Endothelial cell of umbilical vein (primary cell): ENCODE measurements around the gene SPACA6. TPM values are rescaled to one million over a fixed set of nuclear protein-coding genes. Genes with fewer than 3 reads are reported as not detected.

Source experiments
- BruUV-seq: library from RNA; stranded (reverse); fragments of 400-500 nt; replicated peaks from 2 replicates; lab custom pipeline; 2021; lab: Mats Ljungman, UMichigan
- CTCF ChIA-PET: fragments of 300-600, 350-600 bp; sonication (Branson Sonifier 250); formaldehyde crosslinking; loops from one replicate; lab custom pipeline; 2021; ENCODE audit warnings: antibody characterized with exemption, inconsistent platforms; lab: Charles Lee
- POLR2A ChIA-PET: fragments of 300-600, 350-600 bp; sonication (Branson Sonifier 250); formaldehyde crosslinking; loops from one replicate; lab custom pipeline; 2021; ENCODE audit warnings: antibody characterized with exemption, inconsistent platforms; lab: Charles Lee
- DNase-seq: peaks from one replicate; pipeline ENCODE4 v3.0.0-alpha.2; 2011; ENCODE audit warnings: low read depth, low spot score
- FAIRE-seq: peaks from 2 replicates; lab custom pipeline; 2011; peaks lifted over from hg19 to GRCh38; lab: Jason Lieb, UNC
- H2AFZ ChIP-seq: 2 replicates; pipeline ENCODE4 v1.6.0; 2012; ENCODE audit warnings: low read depth, low read length, control low read depth, inconsistent platforms
- H3K27ac ChIP-seq: 2 replicates; pipeline ENCODE4 v1.5.1; 2011; ENCODE audit warnings: low read depth, mild to moderate bottlenecking, control low read depth, low read length, moderate library complexity; ENCODE audit not compliant: insufficient read depth
- H3K27me3 ChIP-seq, 2 experiments: 2 replicates each; pipeline versions ENCODE4 v1.6.0 to v1.6.1; 2011; ENCODE audit warnings: low read length in 2 of 2, mixed read lengths in 1 of 2; ENCODE audit not compliant: control insufficient read depth in 2 of 2, insufficient read depth in 2 of 2
- H3K36me3 ChIP-seq, 2 experiments: 2 replicates in 1 of 2; 3 replicates in 1 of 2; pipeline ENCODE4 v1.5.1; 2011; ENCODE audit warnings: low read length in 2 of 2, mild to moderate bottlenecking in 1 of 2, moderate library complexity in 1 of 2; ENCODE audit not compliant: control insufficient read depth in 2 of 2, insufficient read depth in 2 of 2; ENCODE audit errors: extremely low read depth in 1 of 2
- H3K4me1 ChIP-seq: 3 replicates; pipeline ENCODE4 v1.5.1; 2011; ENCODE audit warnings: mild to moderate bottlenecking, low read length; ENCODE audit not compliant: control insufficient read depth, insufficient read depth; ENCODE audit errors: extremely low read depth
- H3K4me2 ChIP-seq: 2 replicates; pipeline ENCODE4 v1.6.1; 2011; ENCODE audit warnings: low read length, control low read depth, mixed read lengths; ENCODE audit not compliant: insufficient read depth
- H3K4me3 ChIP-seq, 3 experiments: fragments of 200-600 bp in 1 of 3; sonication (generic), shearing (Covaris generic) in 1 of 3; replicated peaks in 1 of 3; 2 replicates each; pipeline ENCODE4 v1.5.1; 2011 to 2016; ENCODE audit warnings: control low read depth in 3 of 3, low read length in 3 of 3, mild to moderate bottlenecking in 2 of 3, inconsistent platforms in 1 of 3, low read depth in 1 of 3, moderate library complexity in 1 of 3; ENCODE audit not compliant: insufficient read depth in 1 of 3
- H3K79me2 ChIP-seq: 2 replicates; pipeline ENCODE4 v1.6.0; 2012; ENCODE audit warnings: low read length, inconsistent platforms; ENCODE audit not compliant: control insufficient read depth, insufficient read depth
- H3K9ac ChIP-seq: replicated peaks from 2 replicates; pipeline ENCODE3; 2011; ENCODE audit warnings: low read length, control low read depth; ENCODE audit not compliant: insufficient read depth; ENCODE audit errors: extremely low read depth
- H3K9me1 ChIP-seq: replicated peaks from 3 replicates; pipeline ENCODE4 v1.6.0; 2011; ENCODE audit warnings: mild to moderate bottlenecking, low read length; ENCODE audit not compliant: control insufficient read depth, insufficient read depth; ENCODE audit errors: extremely low read depth
- H3K9me3 ChIP-seq: replicated peaks from 2 replicates; pipeline ENCODE4 v1.5.1; 2012; ENCODE audit warnings: low read length, inconsistent platforms; ENCODE audit not compliant: control insufficient read depth, insufficient read depth
- H4K20me1 ChIP-seq: replicated peaks from 2 replicates; pipeline ENCODE3; 2011; ENCODE audit warnings: mild to moderate bottlenecking, low read length; ENCODE audit not compliant: control insufficient read depth, insufficient read depth; ENCODE audit errors: extremely low read depth
- CTCF ChIP-seq, 2 donors: IDR thresholded peaks; 1 replicate in 1 of 2; 2 replicates in 1 of 2; pipeline ENCODE4 v1.5.1; 2011; ENCODE audit warnings: low read length in 2 of 2, mild to moderate bottlenecking in 2 of 2, moderate library complexity in 2 of 2, control low read depth in 1 of 2, inconsistent platforms in 1 of 2, low read depth in 1 of 2; ENCODE audit not compliant: insufficient read depth in 1 of 2; ENCODE audit errors: extremely low read depth in 1 of 2
- EZH2 ChIP-seq: IDR thresholded peaks from 2 replicates; pipeline ENCODE4 v1.6.1; 2012; ENCODE audit warnings: borderline replicate concordance, low read depth, mild to moderate bottlenecking, moderate library complexity, low read length, inconsistent platforms; ENCODE audit not compliant: severe bottlenecking
- FOS ChIP-seq: IDR thresholded peaks from 2 replicates; pipeline ENCODE4 v1.6.1; 2011; ENCODE audit warnings: mild to moderate bottlenecking, low read length, moderate library complexity, borderline replicate concordance; ENCODE audit not compliant: insufficient read depth
- GATA2 ChIP-seq: IDR thresholded peaks from 2 replicates; pipeline ENCODE4 v1.7.0; 2011; ENCODE audit warnings: low read depth, mild to moderate bottlenecking, moderate library complexity, mixed read lengths, low read length; ENCODE audit not compliant: insufficient read length, insufficient read depth
- JUN ChIP-seq: IDR thresholded peaks from 2 replicates; pipeline ENCODE4 v1.6.1; 2011; ENCODE audit warnings: borderline replicate concordance, low read depth; ENCODE audit not compliant: insufficient read length, insufficient read depth
- MYC ChIP-seq: IDR thresholded peaks from one replicate; pipeline ENCODE4 v1.6.1; 2011; ENCODE audit warnings: mild to moderate bottlenecking, low read depth, low read length
- POLR2A ChIP-seq: IDR thresholded peaks from 2 replicates; pipeline ENCODE4 v1.6.1; 2012; ENCODE audit warnings: low read depth, mild to moderate bottlenecking, control low read depth, low read length
- POLR2AphosphoS5 ChIP-seq: IDR thresholded peaks from 2 replicates; pipeline ENCODE4 v1.6.1; 2012; ENCODE audit warnings: low read depth, mild to moderate bottlenecking, control low read depth, low read length, moderate library complexity; ENCODE audit not compliant: insufficient read depth
- dilution Hi-C: fragments of 300-500 bp; cut with MboI; formaldehyde crosslinking; loops from one replicate; pipeline ENCODE4 v1.15.0; 2019; ENCODE audit warnings: low sequenced_read_pairs; ENCODE audit not compliant: extremely low pct_ligation_motif_present
- intact Hi-C: fragments of 100-400 bp; cut with micrococcal nuclease; formaldehyde crosslinking; loops from one replicate; pipeline ENCODE4 v1.10.0; 2022
- polyA plus RNA-seq, 4 experiments: library from polyadenylated mRNA; depleted of rRNA in 3 of 4; stranded (reverse) in 3 of 4; unstranded in 1 of 4; fragments of >200 nt; gene quantifications; 2 replicates each; pipeline versions ENCODE4 v1.2.1 to v1.2.3, GENCODE V29; 2011 to 2012; ENCODE audit warnings: missing spikeins in 1 of 4
- total RNA-seq: library from RNA; stranded (reverse); gene quantifications from 2 replicates; pipeline ENCODE4 v1.2.3, GENCODE V29; 2021
- TF ChIP-seq, protein P1 (sequence below): IDR thresholded peaks from 2 replicates; pipeline ENCODE4 v1.6.1; 2011; ENCODE audit not compliant: insufficient read depth, insufficient read length

Gene SPACA6
- total and polyA plus RNA-seq, 2 donors (not counting 3 experiments of a cell fraction or from before 2014, with no cell fraction given) = 11.9 to 41.1 TPM

DNA sequence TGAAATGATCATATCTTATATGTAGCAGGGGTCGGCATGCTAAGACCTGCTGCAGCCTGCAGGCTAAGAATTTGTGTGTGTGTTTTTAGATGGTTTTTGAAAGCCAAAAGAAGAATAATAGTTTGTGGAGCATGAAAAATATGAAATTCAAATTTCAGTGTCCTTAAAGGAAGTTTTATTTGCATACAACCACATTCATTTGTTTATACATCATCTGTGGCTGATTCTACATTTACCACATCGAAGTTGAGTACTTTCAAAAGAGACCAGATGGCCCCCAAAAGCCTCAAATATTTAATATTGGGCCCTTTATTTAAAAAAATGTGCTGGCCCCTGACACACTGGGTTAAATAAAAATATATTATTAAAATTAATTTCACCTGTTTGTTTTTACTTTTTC is 29.4 kb downstream of the SPACA6 start:
- ChIA-PET POLR2A (no interaction called here), CTCF (no interaction called here)
- Histone ChIP-seq H3K9me3 (no peaks in the 10 kb centered on the region), H3K79me2 (no peaks in the 10 kb centered on the region), H3K4me3 (no peak overlapping the region), H2AFZ (no peak overlapping the region), H3K9me1 (no peaks in the 10 kb centered on the region), H3K4me2 (no peak overlapping the region), H3K27ac (no peak overlapping the region), H4K20me1 (no peaks in the 10 kb centered on the region), H3K27me3 (peaks cover 18 to 32% of the 10 kb centered on the region in 2 experiments), H3K9ac (no peak overlapping the region), H3K4me1 (no peaks in the 10 kb centered on the region), H3K36me3 (no peaks in the 10 kb centered on the region)
- intact Hi-C loops = no loop called here
- dilution Hi-C loops = no loop called here
- TF ChIP-seq GATA2 = no peak
- TF ChIP-seq MYC = no peak
- no peak for TF ChIP-seq CTCF (IDR thresholded peaks at IDR 0.05; ENCODE audit: extremely low read depth in 1 of 2, insufficient read depth in 1 of 2, low read depth in 1 of 2, low read length in 2 of 2)
- TF ChIP-seq JUN = no peak
- no peak for TF ChIP-seq POLR2A
- TF ChIP-seq EZH2 = no peak
- no TSS peak for BruUV-seq
- FAIRE-seq (no peak), DNase-seq (no peak)

DNA sequence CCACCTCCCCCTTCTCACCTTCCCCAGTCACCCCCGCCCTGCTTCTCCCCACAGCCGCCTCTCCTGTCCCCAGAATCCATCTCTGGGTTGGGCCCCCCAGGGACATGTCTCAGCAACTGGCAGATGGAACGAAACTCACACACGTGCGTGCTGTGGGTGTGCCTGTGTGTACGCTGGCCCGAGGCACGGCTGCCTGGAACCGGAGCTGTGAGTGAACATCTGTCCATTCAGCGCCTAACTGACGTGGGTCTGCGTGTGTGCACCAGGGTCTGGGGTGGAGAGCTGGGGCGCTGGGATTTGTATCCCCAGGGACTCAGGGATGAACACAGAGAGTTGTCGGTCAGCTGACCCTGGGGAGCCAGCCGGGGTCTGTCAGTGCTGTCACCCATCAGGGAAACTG is 31.4 kb downstream of the SPACA6 start:
- H3K4me3 ChIP-seq = no peak overlapping the region
- no peaks in the 10 kb centered on the region for H4K20me1 ChIP-seq
- no peak overlapping the region for H3K9ac ChIP-seq
- no peak overlapping the region for H3K27ac ChIP-seq
- H3K36me3 ChIP-seq = no peaks in the 10 kb centered on the region
- TF ChIP-seq JUN (no peak), POLR2A (no peak), CTCF (IDR thresholded peaks at IDR 0.05; ENCODE audit: extremely low read depth in 1 of 2, insufficient read depth in 1 of 2, low read depth in 1 of 2, low read length in 2 of 2) (no peak), POLR2AphosphoS5 (no peak), EZH2 (no peak), GATA2 (no peak), FOS (no peak), MYC (no peak)
- TF ChIP-seq, protein P1, sequence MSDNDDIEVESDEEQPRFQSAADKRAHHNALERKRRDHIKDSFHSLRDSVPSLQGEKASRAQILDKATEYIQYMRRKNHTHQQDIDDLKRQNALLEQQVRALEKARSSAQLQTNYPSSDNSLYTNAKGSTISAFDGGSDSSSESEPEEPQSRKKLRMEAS = no peak
- no peak for DNase-seq
- no peaks in the 10 kb centered on the region for H3K4me1 ChIP-seq
- H2AFZ ChIP-seq = no peak overlapping the region
- BruUV-seq = no TSS peak
- CTCF ChIA-PET = no interaction called here
- H3K9me1 ChIP-seq = no peaks in the 10 kb centered on the region
- no peaks in the 10 kb centered on the region for H3K9me3 ChIP-seq
- no peak for FAIRE-seq
- H3K4me2 ChIP-seq = no peak overlapping the region
- peaks cover 6 to 17% of the 10 kb centered on the region in 2 experiments for H3K27me3 ChIP-seq
- H3K79me2 ChIP-seq = no peaks in the 10 kb centered on the region
- POLR2A ChIA-PET = no interaction called here
- dilution Hi-C loops (no loop called here), intact Hi-C loops (no loop called here)
